Measurements from ENCODE around the gene PLB1. TPM values are rescaled to one million over a fixed set of nuclear protein-coding genes. Genes with fewer than 3 reads are reported as not detected.
A peak's percentile ranks its signal among the peaks of the same experiment; 100 is the strongest.

PLB1 gene
- total RNA-seq, 2 donors from 2014 or later, result 0.39 to 0.89 TPM

GRCh38 chr2:28582152-28582551, 86.3 kb downstream of the PLB1 start:
- H3K36me3 Mint-ChIP-seq, result no peaks in the 10 kb centered on the region
- ATAC-seq, result no peak
- H3K9me3 Mint-ChIP-seq, result no peaks in the 10 kb centered on the region
- DNase-seq (ENCODE audit: low spot score in 2 of 2), result no peak
- no peak overlapping the region for H3K27ac Mint-ChIP-seq

GRCh38 chr2:28582595-28582994, 86.7 kb downstream of the PLB1 start:
- H3K36me3 Mint-ChIP-seq, result no peaks in the 10 kb centered on the region
- ATAC-seq, result no peak
- H3K9me3 Mint-ChIP-seq, result no peaks in the 10 kb centered on the region
- H3K27ac Mint-ChIP-seq, result no peak overlapping the region
- no peak for DNase-seq (ENCODE audit: low spot score in 2 of 2)

GRCh38 chr2:28583899-28584553, 88.2 kb downstream of the PLB1 start:
- H3K36me3 Mint-ChIP-seq, result no peaks in the 10 kb centered on the region
- no peaks in the 10 kb centered on the region for H3K9me3 Mint-ChIP-seq
- peak overlapping the region; percentile 62 to 92 for H3K27ac Mint-ChIP-seq
- ATAC-seq, result peak; percentile 91 to 95
- DNase-seq (ENCODE audit: low spot score in 2 of 2), result peak; percentile 68 to 77

GRCh38 chr2:28586867-28587266, 91.0 kb downstream of the PLB1 start:
- H3K36me3 Mint-ChIP-seq, result no peaks in the 10 kb centered on the region
- H3K27ac Mint-ChIP-seq, result no peak overlapping the region
- peak; percentile 45 to 72 for DNase-seq (ENCODE audit: low spot score in 2 of 2)
- no peaks in the 10 kb centered on the region for H3K9me3 Mint-ChIP-seq
- ATAC-seq, result peak; percentile 48 to 70

GRCh38 chr2:28587526-28588291, 91.8 kb downstream of the PLB1 start:
- no peaks in the 10 kb centered on the region for H3K36me3 Mint-ChIP-seq
- no peaks in the 10 kb centered on the region for H3K9me3 Mint-ChIP-seq
- H3K27ac Mint-ChIP-seq, result peak overlapping the region in 1 of 2 donors; percentile 53
- ATAC-seq, result no peak
- no peak for DNase-seq (ENCODE audit: low spot score in 2 of 2)

GRCh38 chr2:28588292-28588670, 92.4 kb downstream of the PLB1 start:
- H3K36me3 Mint-ChIP-seq, result no peaks in the 10 kb centered on the region
- peak overlapping the region in 1 of 2 donors; percentile 53 for H3K27ac Mint-ChIP-seq
- ATAC-seq, result no peak
- no peak for DNase-seq (ENCODE audit: low spot score in 2 of 2)
- H3K9me3 Mint-ChIP-seq, result no peaks in the 10 kb centered on the region

GRCh38 chr2:28589746-28590463, 94.0 kb downstream of the PLB1 start:
- H3K9me3 Mint-ChIP-seq, result no peaks in the 10 kb centered on the region
- no peak for ATAC-seq
- no peak for DNase-seq (ENCODE audit: low spot score in 2 of 2)
- no peaks in the 10 kb centered on the region for H3K36me3 Mint-ChIP-seq
- H3K27ac Mint-ChIP-seq, result no peak overlapping the region

GRCh38 chr2:28590496-28591301, 94.8 kb downstream of the PLB1 start:
- ATAC-seq (no peak), DNase-seq (ENCODE audit: low spot score in 2 of 2) (no peak)
- peak overlapping the region in 1 of 2 donors; percentile 41 for H3K27ac Mint-ChIP-seq
- no peaks in the 10 kb centered on the region for H3K36me3 Mint-ChIP-seq
- no peaks in the 10 kb centered on the region for H3K9me3 Mint-ChIP-seq

GRCh38 chr2:28591711-28592335, 96.0 kb downstream of the PLB1 start:
- Mint-ChIP-seq H3K36me3 (no peaks in the 10 kb centered on the region), H3K9me3 (no peaks in the 10 kb centered on the region), H3K27ac (no peak overlapping the region)
- DNase-seq (ENCODE audit: low spot score in 2 of 2) (no peak), ATAC-seq (no peak)

- H3K9me3 Mint-ChIP-seq, result no peaks in the 10 kb centered on the region
- no peaks in the 10 kb centered on the region for H3K36me3 Mint-ChIP-seq
- ATAC-seq (no peak), DNase-seq (ENCODE audit: low spot score in 2 of 2) (no peak)
- no peak overlapping the region for H3K27ac Mint-ChIP-seq
Measured at GRCh38 chr2:28592481-28592880, 96.6 kb downstream of the PLB1 start.

- Mint-ChIP-seq H3K27ac (no peak overlapping the region), H3K36me3 (no peaks in the 10 kb centered on the region), H3K9me3 (no peaks in the 10 kb centered on the region)
- no peak for ATAC-seq
- no peak for DNase-seq (ENCODE audit: low spot score in 2 of 2)
Measured at GRCh38 chr2:28593160-28593755, 97.4 kb downstream of the PLB1 start.

GRCh38 chr2:28594000-28594331, 98.1 kb downstream of the PLB1 start:
- H3K36me3 Mint-ChIP-seq, result no peaks in the 10 kb centered on the region
- ATAC-seq (peak in 1 of 2 donors; percentile 39), DNase-seq (ENCODE audit: low spot score in 2 of 2) (no peak)
- no peaks in the 10 kb centered on the region for H3K9me3 Mint-ChIP-seq
- peak overlapping the region in 1 of 2 donors; percentile 55 for H3K27ac Mint-ChIP-seq

- ATAC-seq, result peak; percentile 88 to 99
- H3K27ac Mint-ChIP-seq, result peak overlapping the region; percentile 55 to 75
- DNase-seq (ENCODE audit: low spot score in 2 of 2), result peak; percentile 85 to 86
- H3K9me3 Mint-ChIP-seq, result no peaks in the 10 kb centered on the region
- no peaks in the 10 kb centered on the region for H3K36me3 Mint-ChIP-seq
Measured at GRCh38 chr2:28594332-28595108, 98.7 kb downstream of the PLB1 start.

- peak overlapping the region; percentile 55 to 75 for H3K27ac Mint-ChIP-seq
Measured at GRCh38 chr2:28595323-28595722, 99.5 kb downstream of the PLB1 start.

GRCh38 chr2:28598484-28598883, 102.6 kb downstream of the PLB1 start:
- H3K9me3 Mint-ChIP-seq, result no peaks in the 10 kb centered on the region

More at GRCh38 chr2:28595323-28595722, 99.5 kb downstream of the PLB1 start:
- DNase-seq (ENCODE audit: low spot score in 2 of 2), result no peak
- Mint-ChIP-seq H3K36me3 (no peaks in the 10 kb centered on the region), H3K9me3 (no peaks in the 10 kb centered on the region)
- ATAC-seq, result no peak

More at GRCh38 chr2:28598484-28598883, 102.6 kb downstream of the PLB1 start:
- H3K27ac Mint-ChIP-seq, result no peak overlapping the region
- DNase-seq (ENCODE audit: low spot score in 2 of 2), result no peak
- ATAC-seq, result no peak
- H3K36me3 Mint-ChIP-seq, result no peaks in the 10 kb centered on the region

Data from activated naive CD4-positive, alpha-beta T cell treated with anti-CD3 and anti-CD28 coated beads, Interleukin-2, amount 50 U/mL, for 72 hours (primary cell).